MCF 10A (cell line): Measurements from ENCODE around the gene CFP. TPM values are rescaled to one million over a fixed set of nuclear protein-coding genes. Genes with fewer than 3 reads are reported as not detected.
A peak's percentile ranks its signal among the peaks of the same experiment; 100 is the strongest.
"Not testable (repeated sequence)": the region's sequence is repeated elsewhere in the genome, so short reads cannot be mapped to it uniquely, and the experiment has no call there.

Experiments used
- Bru-seq: library from RNA; stranded (reverse); fragments of 400-500 nt; gene quantifications from one replicate; lab custom pipeline; 2021; lab: Mats Ljungman, UMichigan
- BruChase-seq, 2 experiments: library from RNA; stranded (reverse); fragments of 400-500 nt; gene quantifications; one replicate each; lab custom pipeline; 2021; lab: Mats Ljungman, UMichigan
- BruUV-seq: library from RNA; stranded (reverse); fragments of 400-500 nt; replicated peaks from 2 replicates; lab custom pipeline; 2021; lab: Mats Ljungman, UMichigan
- CTCF ChIA-PET: fragments of 300-600 bp; sonication (Branson Sonifier 250); formaldehyde crosslinking; extraction: SDS; loops from one replicate; lab custom pipeline; 2021; ENCODE audit warnings: antibody characterized with exemption, inconsistent platforms; lab: Yijun Ruan, JAX
- POLR2A ChIA-PET: fragments of 300-600, 350-650 bp; sonication (Branson Sonifier 250); formaldehyde crosslinking; extraction: SDS; loops from one replicate; lab custom pipeline; 2020; ENCODE audit warnings: antibody characterized with exemption, inconsistent platforms; lab: Yijun Ruan, JAX
- DNase-seq: peaks from one replicate; pipeline ENCODE4 v3.0.0-alpha.2; 2018; ENCODE audit not compliant: unreplicated experiment
- H3K27ac Mint-ChIP-seq: one replicate; pipeline ENCODE4 v1.8.0; 2022; ENCODE audit warnings: mild to moderate bottlenecking, low read depth, mixed read lengths; ENCODE audit not compliant: unreplicated experiment
- H3K27me3 Mint-ChIP-seq: one replicate; pipeline ENCODE4 v1.8.0; 2022; ENCODE audit warnings: mixed read lengths; ENCODE audit not compliant: insufficient read depth, unreplicated experiment
- H3K36me3 Mint-ChIP-seq: one replicate; pipeline ENCODE4 v1.8.0; 2022; ENCODE audit warnings: mild to moderate bottlenecking, moderate library complexity, mixed read lengths; ENCODE audit not compliant: insufficient read depth, unreplicated experiment
- H3K4me1 Mint-ChIP-seq: one replicate; pipeline ENCODE4 v1.8.0; 2022; ENCODE audit warnings: mixed read lengths; ENCODE audit not compliant: insufficient read depth, unreplicated experiment
- H3K4me3 Mint-ChIP-seq: one replicate; pipeline ENCODE4 v1.8.0; 2022; ENCODE audit warnings: mild to moderate bottlenecking, moderate library complexity, mixed read lengths; ENCODE audit not compliant: unreplicated experiment
- H3K9me3 Mint-ChIP-seq: one replicate; pipeline ENCODE4 v1.8.0; 2022; ENCODE audit warnings: mixed read lengths; ENCODE audit not compliant: unreplicated experiment
- CTCF ChIP-seq: fragments of 200-600 bp; IDR thresholded peaks from one replicate; pipeline ENCODE4 v1.8.0; 2022; ENCODE audit warnings: antibody characterized with exemption, mild to moderate bottlenecking; ENCODE audit not compliant: unreplicated experiment
- intact Hi-C: fragments of 100-400 bp; cut with micrococcal nuclease; formaldehyde crosslinking; loops from 2 replicates; pipeline ENCODE4 v1.14.1; 2022
- long read RNA-seq: library from polyadenylated mRNA; stranded (forward); transcript quantifications from one replicate; pipeline ENCODE4 v2.0.0, GENCODE V29; 2022
- total RNA-seq: library from RNA; stranded (reverse); gene quantifications from 2 replicates; pipeline ENCODE4 v1.2.3, GENCODE V29; 2022

CFP gene
- 0.56 and 0.71 TPM in 2 replicates for total RNA-seq
- percentile 41 among the genes with signal in this experiment for Bru-seq, nascent RNA
- percentile 57 among the genes with signal in this experiment for BruChase-seq, experiment 1, labeled RNA remaining after a 6-hour chase
- percentile 48 among the genes with signal in this experiment for BruChase-seq, experiment 2, labeled RNA remaining after a 2-hour chase
- long read RNA-seq = 0 reads

GRCh38 chrX:47629419-47630200, at the start of gene CFP:
Gene CFP, minus strand, starts transcription at chrX:47629930. Its CDS starts 86 bp downstream, at chrX:47629844.
- intact Hi-C loops = no loop called here
- Mint-ChIP-seq H3K27me3 (no peaks in the 10 kb centered on the region), H3K27ac (no peak within 1 kb of the TSS), H3K9me3 (peaks cover 15% of the 10 kb centered on the region), H3K4me3 (no peak within 1 kb of the TSS), H3K4me1 (no peaks in the 10 kb centered on the region), H3K36me3 (peaks cover 6% of the 10 kb centered on the region)
- BruUV-seq = no TSS peak
- DNase-seq = no peak
- ChIA-PET CTCF (interaction anchor here (0.7 to 1.5 kb wide), 4 partner anchors 14 to 108 kb away, joined by 3 to 5 read pairs (median 4); partner anchors contain the start of gene TIMP1), POLR2A (no interaction called here)
- TF ChIP-seq CTCF = no peak

- POLR2A ChIA-PET, H3K4me1 Mint-ChIP-seq, BruUV-seq: not testable (repeated sequence)
These were observed 46.5 kb upstream of the CFP start for GRCh38 chrX:47675959-47676859.

GRCh38 chrX:47674776-47675175, 45.0 kb upstream of the CFP start:
- intact Hi-C loops = no loop called here
- Mint-ChIP-seq H3K27me3 (peaks cover 13% of the 10 kb centered on the region), H3K9me3 (no peaks in the 10 kb centered on the region), H3K4me1 (no peaks in the 10 kb centered on the region), H3K27ac (no peak overlapping the region), H3K36me3 (no peaks in the 10 kb centered on the region), H3K4me3 (no peak overlapping the region)
- peak; percentile 7 for DNase-seq
- TF ChIP-seq CTCF = no peak
- ChIA-PET POLR2A (no interaction called here), CTCF (no interaction called here)
- no TSS peak for BruUV-seq

More at GRCh38 chrX:47675959-47676859, 46.5 kb upstream of the CFP start:
- CTCF ChIA-PET, H3K36me3 Mint-ChIP-seq, H3K4me3 Mint-ChIP-seq, H3K27ac Mint-ChIP-seq, H3K9me3 Mint-ChIP-seq, intact Hi-C loops, DNase-seq: not testable (repeated sequence)
- peaks cover 15% of the 10 kb centered on the region for H3K27me3 Mint-ChIP-seq

- H3K36me3 Mint-ChIP-seq, H3K9me3 Mint-ChIP-seq, BruUV-seq, H3K4me1 Mint-ChIP-seq, H3K27me3 Mint-ChIP-seq, H3K4me3 Mint-ChIP-seq, H3K27ac Mint-ChIP-seq, DNase-seq, intact Hi-C loops: not testable (repeated sequence)
- ChIA-PET CTCF (interaction anchor here (0.5 kb wide), 1 partner anchor 361 kb away, joined by 3 read pairs; no protein-coding TSS in a partner anchor), POLR2A (interaction anchor here (0.6 kb wide), 1 partner anchor 15 kb away, joined by 3 read pairs; no protein-coding TSS in a partner anchor)
These were observed 36.1 kb upstream of the CFP start for GRCh38 chrX:47665797-47666196.
